ENCODE data around the gene SLC22A4.

The SLC22A4 gene

GRCh38 chr5:132313366-132313765, 19.2 kb downstream of the SLC22A4 start:
- TF ChIP-seq CTCF (IDR thresholded peaks at IDR 0.05) = no peak

GRCh38 chr5:132313961-132314432, 19.8 kb downstream of the SLC22A4 start:
- TF ChIP-seq CTCF (IDR thresholded peaks at IDR 0.05) = no peak

- TF ChIP-seq CTCF (IDR thresholded peaks at IDR 0.05) = no peak
Measured at GRCh38 chr5:132315529-132316067, 21.4 kb downstream of the SLC22A4 start.

- no peak for TF ChIP-seq CTCF (IDR thresholded peaks at IDR 0.05)
Measured at GRCh38 chr5:132319975-132320374, 25.8 kb downstream of the SLC22A4 start.

GRCh38 chr5:132321109-132321721, 27.0 kb downstream of the SLC22A4 start:
- TF ChIP-seq CTCF (IDR thresholded peaks at IDR 0.05) = no peak

GRCh38 chr5:132322266-132322665, 28.1 kb downstream of the SLC22A4 start:
- no peak for TF ChIP-seq CTCF (IDR thresholded peaks at IDR 0.05)

GRCh38 chr5:132323202-132323601, 29.0 kb downstream of the SLC22A4 start:
- TF ChIP-seq CTCF (IDR thresholded peaks at IDR 0.05) = no peak
